ENCODE data around the gene ATP5F1D. TPM values are rescaled to one million over a fixed set of nuclear protein-coding genes. Genes with fewer than 3 reads are reported as not detected.

Gene ATP5F1D
- total and polyA plus RNA-seq, 2 of the 13 experiments (the other 11 are each of a cell fraction or from before 2014, with no cell fraction given) = 39.4 to 78.7 TPM

- TF ChIP-seq ZBTB7A (CRISPR knock-in tag; IDR thresholded peaks at IDR 0.05) = no peak
Observed at GRCh38 chr19:1276628-1277022, 35.1 kb downstream of the ATP5F1D start (continued).

- H3K9ac ChIP-seq (ENCODE audit: insufficient read depth, low read depth, low read length) = 0 out of 2 replicates have a peak overlapping the region, but pooled peaks have one; percentile 95
- no peak for DNase-seq (ENCODE audit: low spot score)
- no TSS peak for BruUV-seq (replicated peaks)
- no peak overlapping the region for H3K27ac ChIP-seq (ENCODE audit: extremely low read length, insufficient read depth, low read length)
- TF ChIP-seq ZNF331 (CRISPR knock-in tag; IDR thresholded peaks at IDR 0.05) (no peak), SNAPC4 (CRISPR knock-in tag; IDR thresholded peaks at IDR 0.05) (no peak), THRA (CRISPR knock-in tag; IDR thresholded peaks at IDR 0.05; ENCODE audit: borderline replicate concordance) (no peak), TEAD3 (CRISPR knock-in tag; optimal IDR thresholded peaks at IDR 0.05; ENCODE audit: borderline replicate concordance) (no peak)
- H3K36me3 ChIP-seq (replicated peaks in 1 of 2; ENCODE audit: control insufficient read depth in 1 of 2, insufficient read depth in 2 of 2, low read length in 2 of 2) = peaks cover 13 to 39% of the 10 kb centered on the region in 2 experiments
- H4K20me1 ChIP-seq (ENCODE audit: insufficient read depth, low read length) = peaks cover 11% of the 10 kb centered on the region
- CTCF ChIA-PET (ENCODE audit: low intra/inter-chr PET ratio, low total read pairs) = no interaction called here
- no peak overlapping the region for H3K4me3 ChIP-seq (replicated peaks in 1 of 3; ENCODE audit: insufficient read depth in 1 of 3, low read depth in 2 of 3, low read length in 3 of 3)
- no peak for FAIRE-seq
- intact Hi-C loops (cut with micrococcal nuclease; ENCODE audit: unreplicated experiment) = no loop called here
- peaks cover 42% of the 10 kb centered on the region for H3K4me1 ChIP-seq (ENCODE audit: insufficient read depth, low read length)
- H3K4me2 ChIP-seq (ENCODE audit: low read depth, low read length) = no peak overlapping the region
- H3K9me3 ChIP-seq (ENCODE audit: low read length) = no peaks in the 10 kb centered on the region
- ATAC-seq = no peak
- no peak overlapping the region for H2AFZ ChIP-seq (ENCODE audit: low read length)
- peaks cover 10% of the 10 kb centered on the region for H3K79me2 ChIP-seq (ENCODE audit: insufficient read depth, low read length)
- POLR2A ChIA-PET = interaction anchor here (0.6 to 1.0 kb wide), 2 partner anchors 30 to 120 kb away, joined by 4 to 5 read pairs; no protein-coding TSS in a partner anchor
- in situ Hi-C loops (cut with HindIII; ENCODE audit: extremely low pct_ligation_motif_present, low pct_unique_long_range_greater_than_20kb) = loop anchor here (5.0 kb wide), 1 partner anchor 35 kb away; the partner anchor contains the start of gene ATP5F1D
- WGBS (ENCODE audit: low lambda C conversion rate) = 98% methylated on average over 11 of the region's 15 CpGs
- no peaks in the 10 kb centered on the region for H3K27me3 ChIP-seq (ENCODE audit: control insufficient read depth in 1 of 2, insufficient read depth in 2 of 2, low read length in 2 of 2)
Observed at GRCh38 chr19:1277061-1277460, 35.5 kb downstream of the ATP5F1D start.

Data from HepG2 (cell line).